NB4 (cell line): ENCODE results near the gene TAS2R50.

ENCODE experiments used
- MYC ChIP-seq: IDR thresholded peaks from 2 replicates; pipeline ENCODE4 v1.6.1; 2011; ENCODE audit warnings: low read depth, low read length
- POLR2A ChIP-seq: IDR thresholded peaks from 2 replicates; pipeline ENCODE4 v1.6.1; 2011; ENCODE audit warnings: mild to moderate bottlenecking; ENCODE audit not compliant: insufficient read length; ENCODE audit errors: extremely low read depth
- TF ChIP-seq, protein P1 (sequence below): IDR thresholded peaks from one replicate; pipeline ENCODE4 v1.5.1; 2012; ENCODE audit warnings: low read depth, low read length
- TF ChIP-seq, protein P2 (sequence below): IDR thresholded peaks from 2 replicates; pipeline ENCODE4 v1.6.1; 2011; ENCODE audit warnings: low read depth, low read length

DNA sequence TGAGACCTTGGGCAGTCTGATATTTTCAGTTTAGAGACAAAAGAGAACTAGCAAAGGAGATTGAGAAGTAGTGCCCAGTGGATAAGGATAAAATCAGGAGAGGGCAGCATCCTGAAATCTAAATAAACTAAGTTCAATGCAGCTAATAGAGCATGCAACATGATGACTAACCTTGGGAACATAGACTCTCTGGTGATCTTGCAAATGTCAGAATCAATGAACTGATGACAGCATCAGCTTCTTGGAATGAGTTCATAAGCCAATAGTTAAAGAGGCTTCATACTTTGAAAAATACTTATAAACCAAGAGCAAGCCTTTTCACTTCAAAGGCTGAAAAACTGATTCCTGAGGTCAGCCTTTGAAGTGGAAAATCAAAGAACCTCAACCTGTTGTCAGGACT is 27.5 kb upstream of the TAS2R50 start:
- TF ChIP-seq, protein P1, sequence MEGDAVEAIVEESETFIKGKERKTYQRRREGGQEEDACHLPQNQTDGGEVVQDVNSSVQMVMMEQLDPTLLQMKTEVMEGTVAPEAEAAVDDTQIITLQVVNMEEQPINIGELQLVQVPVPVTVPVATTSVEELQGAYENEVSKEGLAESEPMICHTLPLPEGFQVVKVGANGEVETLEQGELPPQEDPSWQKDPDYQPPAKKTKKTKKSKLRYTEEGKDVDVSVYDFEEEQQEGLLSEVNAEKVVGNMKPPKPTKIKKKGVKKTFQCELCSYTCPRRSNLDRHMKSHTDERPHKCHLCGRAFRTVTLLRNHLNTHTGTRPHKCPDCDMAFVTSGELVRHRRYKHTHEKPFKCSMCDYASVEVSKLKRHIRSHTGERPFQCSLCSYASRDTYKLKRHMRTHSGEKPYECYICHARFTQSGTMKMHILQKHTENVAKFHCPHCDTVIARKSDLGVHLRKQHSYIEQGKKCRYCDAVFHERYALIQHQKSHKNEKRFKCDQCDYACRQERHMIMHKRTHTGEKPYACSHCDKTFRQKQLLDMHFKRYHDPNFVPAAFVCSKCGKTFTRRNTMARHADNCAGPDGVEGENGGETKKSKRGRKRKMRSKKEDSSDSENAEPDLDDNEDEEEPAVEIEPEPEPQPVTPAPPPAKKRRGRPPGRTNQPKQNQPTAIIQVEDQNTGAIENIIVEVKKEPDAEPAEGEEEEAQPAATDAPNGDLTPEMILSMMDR, result no peak
- TF ChIP-seq POLR2A, result no peak
- TF ChIP-seq, protein P2, sequence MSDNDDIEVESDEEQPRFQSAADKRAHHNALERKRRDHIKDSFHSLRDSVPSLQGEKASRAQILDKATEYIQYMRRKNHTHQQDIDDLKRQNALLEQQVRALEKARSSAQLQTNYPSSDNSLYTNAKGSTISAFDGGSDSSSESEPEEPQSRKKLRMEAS, result no peak
- TF ChIP-seq MYC, result no peak
